Ovary (tissue), 3 donors: ENCODE measurements around the gene GSTP1.

ENCODE experiments used
- EP300 ChIP-seq: sonication (generic); formaldehyde crosslinking; IDR thresholded peaks from one replicate; pipeline ENCODE4 v1.6.1; 2017; ENCODE audit warnings: antibody characterized with exemption
- POLR2A ChIP-seq: fragments of 450-650 bp; IDR thresholded peaks from one replicate; pipeline ENCODE4 v1.6.1; 2017; ENCODE audit warnings: antibody characterized with exemption, mild to moderate bottlenecking, moderate library complexity
- TF ChIP-seq, protein P1 (sequence below), 3 donors: fragments of 450-650 bp in 2 of 3; fragments of 200-600 bp in 1 of 3; IDR thresholded peaks; one replicate each; pipeline versions ENCODE4 v1.5.1 to v1.8.0; 2016 to 2022; ENCODE audit warnings: antibody characterized with exemption in 3 of 3, mild to moderate bottlenecking in 1 of 3
- donor health status: DM: no; HTN: no; CAD: no.

DNA sequence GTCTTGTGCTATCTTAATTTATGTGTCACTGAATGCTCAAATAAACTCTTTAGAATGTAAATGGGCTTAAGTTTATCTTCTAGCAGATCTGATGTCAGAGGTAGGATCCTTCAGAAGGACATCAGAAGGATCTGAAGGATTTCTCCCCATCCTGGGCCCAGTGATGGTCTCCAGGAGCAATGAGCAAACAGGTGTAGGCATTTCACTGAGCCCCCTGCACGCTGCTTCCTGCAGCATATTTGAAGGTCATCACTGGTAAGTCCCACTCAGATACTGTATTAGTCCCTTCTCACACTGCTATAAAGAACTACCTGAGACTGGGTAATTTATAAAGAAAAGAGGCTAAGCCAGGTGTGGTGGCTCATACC lies 4.5 kb downstream of the GSTP1 start:
- TF ChIP-seq, protein P1, sequence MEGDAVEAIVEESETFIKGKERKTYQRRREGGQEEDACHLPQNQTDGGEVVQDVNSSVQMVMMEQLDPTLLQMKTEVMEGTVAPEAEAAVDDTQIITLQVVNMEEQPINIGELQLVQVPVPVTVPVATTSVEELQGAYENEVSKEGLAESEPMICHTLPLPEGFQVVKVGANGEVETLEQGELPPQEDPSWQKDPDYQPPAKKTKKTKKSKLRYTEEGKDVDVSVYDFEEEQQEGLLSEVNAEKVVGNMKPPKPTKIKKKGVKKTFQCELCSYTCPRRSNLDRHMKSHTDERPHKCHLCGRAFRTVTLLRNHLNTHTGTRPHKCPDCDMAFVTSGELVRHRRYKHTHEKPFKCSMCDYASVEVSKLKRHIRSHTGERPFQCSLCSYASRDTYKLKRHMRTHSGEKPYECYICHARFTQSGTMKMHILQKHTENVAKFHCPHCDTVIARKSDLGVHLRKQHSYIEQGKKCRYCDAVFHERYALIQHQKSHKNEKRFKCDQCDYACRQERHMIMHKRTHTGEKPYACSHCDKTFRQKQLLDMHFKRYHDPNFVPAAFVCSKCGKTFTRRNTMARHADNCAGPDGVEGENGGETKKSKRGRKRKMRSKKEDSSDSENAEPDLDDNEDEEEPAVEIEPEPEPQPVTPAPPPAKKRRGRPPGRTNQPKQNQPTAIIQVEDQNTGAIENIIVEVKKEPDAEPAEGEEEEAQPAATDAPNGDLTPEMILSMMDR (IDR thresholded peaks at IDR 0.05) = no peak
- TF ChIP-seq POLR2A (no peak), EP300 (no peak)
